NT2/D1 (cell line): ENCODE measurements around the gene CDKN2C.

ENCODE experiments used
- SUZ12 ChIP-seq: IDR thresholded peaks from 2 replicates; pipeline ENCODE4 v1.6.1; 2011; ENCODE audit not compliant: insufficient read length, insufficient read depth; ENCODE audit errors: extremely low read depth
- YY1 ChIP-seq: IDR thresholded peaks from 2 replicates; pipeline ENCODE4 v1.6.1; 2011; ENCODE audit not compliant: insufficient read length, insufficient read depth

- TF ChIP-seq SUZ12 = no peak
- no peak for TF ChIP-seq YY1
These were observed at the start of gene CDKN2C for GRCh38 chr1:50969611-50970508.
